Spleen (tissue), 7 donors: ENCODE measurements around the gene CCDC171.

Source experiments
- POLR2AphosphoS5 ChIP-seq, 3 donors: sonication (generic); formaldehyde crosslinking; IDR thresholded peaks; one replicate each; pipeline ENCODE4 v1.5.1; 2017; ENCODE audit warnings: antibody characterized with exemption in 3 of 3
- TF ChIP-seq, protein P1 (sequence below), 11 experiments: fragments of 200-600 bp in 7 of 11; fragments of 450-650 bp in 4 of 11; sonication (generic) in 4 of 11; IDR thresholded peaks in 8 of 11; conservative IDR thresholded peaks in 3 of 11; 1 replicate in 7 of 11; 2 replicates in 4 of 11; pipeline versions ENCODE4 v1.4.0 to v1.8.0; 2016 to 2021; ENCODE audit warnings: antibody characterized with exemption in 11 of 11, inconsistent platforms in 4 of 11, mild to moderate bottlenecking in 1 of 11
- donor health status: DM: no; HTN: no; CAD: no; lungs with moderate emphysema.
- donor health status: DM: no; HTN: no; CAD: no.
- donor health status: DM: no; HTN: no; CAD: no.

DNA sequence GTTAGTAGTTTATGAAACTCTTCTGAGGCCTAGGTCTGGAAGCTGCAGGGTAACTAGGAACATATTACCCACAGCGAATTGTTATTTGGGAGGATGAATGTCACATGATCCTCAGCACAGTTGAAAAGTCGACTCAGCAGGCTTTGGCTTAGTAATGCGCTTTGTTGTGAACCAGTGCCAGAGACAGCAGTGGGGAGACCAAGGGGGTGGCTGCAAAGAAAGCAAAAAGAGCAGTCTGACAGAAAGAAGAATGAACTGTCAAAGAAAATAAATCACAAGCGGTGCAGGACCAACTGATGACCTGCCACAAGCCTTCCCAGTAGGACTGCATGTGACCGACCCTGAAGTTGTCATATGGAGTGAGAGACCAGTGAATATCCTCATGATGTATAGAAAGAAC is 170.0 kb downstream of the CCDC171 start:
- TF ChIP-seq, protein P1, sequence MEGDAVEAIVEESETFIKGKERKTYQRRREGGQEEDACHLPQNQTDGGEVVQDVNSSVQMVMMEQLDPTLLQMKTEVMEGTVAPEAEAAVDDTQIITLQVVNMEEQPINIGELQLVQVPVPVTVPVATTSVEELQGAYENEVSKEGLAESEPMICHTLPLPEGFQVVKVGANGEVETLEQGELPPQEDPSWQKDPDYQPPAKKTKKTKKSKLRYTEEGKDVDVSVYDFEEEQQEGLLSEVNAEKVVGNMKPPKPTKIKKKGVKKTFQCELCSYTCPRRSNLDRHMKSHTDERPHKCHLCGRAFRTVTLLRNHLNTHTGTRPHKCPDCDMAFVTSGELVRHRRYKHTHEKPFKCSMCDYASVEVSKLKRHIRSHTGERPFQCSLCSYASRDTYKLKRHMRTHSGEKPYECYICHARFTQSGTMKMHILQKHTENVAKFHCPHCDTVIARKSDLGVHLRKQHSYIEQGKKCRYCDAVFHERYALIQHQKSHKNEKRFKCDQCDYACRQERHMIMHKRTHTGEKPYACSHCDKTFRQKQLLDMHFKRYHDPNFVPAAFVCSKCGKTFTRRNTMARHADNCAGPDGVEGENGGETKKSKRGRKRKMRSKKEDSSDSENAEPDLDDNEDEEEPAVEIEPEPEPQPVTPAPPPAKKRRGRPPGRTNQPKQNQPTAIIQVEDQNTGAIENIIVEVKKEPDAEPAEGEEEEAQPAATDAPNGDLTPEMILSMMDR (IDR thresholded peaks at IDR 0.05 in 8 of 11, conservative IDR thresholded peaks at IDR 0.05 in 3 of 11) = no peak
- no peak for TF ChIP-seq POLR2AphosphoS5 (IDR thresholded peaks at IDR 0.05)
